ENCODE data around the gene PITX3.

PITX3 gene

DNA sequence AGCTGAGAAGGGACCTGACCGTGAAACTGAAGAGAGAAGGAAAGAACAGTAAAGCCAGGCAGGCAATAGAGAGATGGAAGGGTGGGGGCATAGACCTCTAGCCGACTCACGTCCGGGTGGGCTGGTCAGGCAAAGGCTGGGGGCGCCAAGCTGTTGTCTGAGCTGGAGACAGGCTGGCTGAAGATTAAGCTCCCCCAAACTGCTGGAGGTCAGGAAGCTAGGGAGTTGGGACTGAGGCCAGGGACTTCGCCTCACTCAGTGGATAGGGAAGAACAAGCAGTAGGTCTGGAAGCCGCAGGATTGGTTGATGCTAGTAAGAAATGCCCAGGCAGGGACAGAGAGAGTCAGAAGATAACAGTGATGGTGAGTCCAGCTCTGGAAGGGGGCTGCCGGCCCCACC is 5.3 kb downstream of the PITX3 start:
- H3K4me3 ChIP-seq (ENCODE audit: low read depth, low read length) = no peak overlapping the region
- TF ChIP-seq, protein P1, sequence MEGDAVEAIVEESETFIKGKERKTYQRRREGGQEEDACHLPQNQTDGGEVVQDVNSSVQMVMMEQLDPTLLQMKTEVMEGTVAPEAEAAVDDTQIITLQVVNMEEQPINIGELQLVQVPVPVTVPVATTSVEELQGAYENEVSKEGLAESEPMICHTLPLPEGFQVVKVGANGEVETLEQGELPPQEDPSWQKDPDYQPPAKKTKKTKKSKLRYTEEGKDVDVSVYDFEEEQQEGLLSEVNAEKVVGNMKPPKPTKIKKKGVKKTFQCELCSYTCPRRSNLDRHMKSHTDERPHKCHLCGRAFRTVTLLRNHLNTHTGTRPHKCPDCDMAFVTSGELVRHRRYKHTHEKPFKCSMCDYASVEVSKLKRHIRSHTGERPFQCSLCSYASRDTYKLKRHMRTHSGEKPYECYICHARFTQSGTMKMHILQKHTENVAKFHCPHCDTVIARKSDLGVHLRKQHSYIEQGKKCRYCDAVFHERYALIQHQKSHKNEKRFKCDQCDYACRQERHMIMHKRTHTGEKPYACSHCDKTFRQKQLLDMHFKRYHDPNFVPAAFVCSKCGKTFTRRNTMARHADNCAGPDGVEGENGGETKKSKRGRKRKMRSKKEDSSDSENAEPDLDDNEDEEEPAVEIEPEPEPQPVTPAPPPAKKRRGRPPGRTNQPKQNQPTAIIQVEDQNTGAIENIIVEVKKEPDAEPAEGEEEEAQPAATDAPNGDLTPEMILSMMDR (IDR thresholded peaks at IDR 0.05; ENCODE audit: low read depth, low read length, missing control alignments) = no peak
- DNase-seq (ENCODE audit: low read depth) = no peak

DNA sequence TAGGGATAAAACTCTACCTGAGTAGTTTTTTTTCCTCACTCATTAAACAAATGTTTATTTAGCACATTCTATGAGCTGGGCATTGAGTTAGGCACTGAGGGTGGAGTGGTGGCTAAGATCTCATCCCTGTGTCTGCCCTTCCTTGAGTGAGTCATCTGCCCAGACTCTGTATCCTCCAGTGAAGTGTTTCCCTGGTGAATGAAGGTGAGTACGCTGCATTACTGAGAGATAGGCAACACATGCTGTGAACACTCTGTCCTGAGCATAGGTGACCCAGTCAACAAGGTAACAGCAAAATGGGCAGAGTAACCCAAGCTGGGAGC is 5.8 kb downstream of the PITX3 start:
- no peak for DNase-seq (ENCODE audit: low read depth)
- TF ChIP-seq, protein P1 (IDR thresholded peaks at IDR 0.05; ENCODE audit: low read depth, low read length, missing control alignments) = no peak

DNA sequence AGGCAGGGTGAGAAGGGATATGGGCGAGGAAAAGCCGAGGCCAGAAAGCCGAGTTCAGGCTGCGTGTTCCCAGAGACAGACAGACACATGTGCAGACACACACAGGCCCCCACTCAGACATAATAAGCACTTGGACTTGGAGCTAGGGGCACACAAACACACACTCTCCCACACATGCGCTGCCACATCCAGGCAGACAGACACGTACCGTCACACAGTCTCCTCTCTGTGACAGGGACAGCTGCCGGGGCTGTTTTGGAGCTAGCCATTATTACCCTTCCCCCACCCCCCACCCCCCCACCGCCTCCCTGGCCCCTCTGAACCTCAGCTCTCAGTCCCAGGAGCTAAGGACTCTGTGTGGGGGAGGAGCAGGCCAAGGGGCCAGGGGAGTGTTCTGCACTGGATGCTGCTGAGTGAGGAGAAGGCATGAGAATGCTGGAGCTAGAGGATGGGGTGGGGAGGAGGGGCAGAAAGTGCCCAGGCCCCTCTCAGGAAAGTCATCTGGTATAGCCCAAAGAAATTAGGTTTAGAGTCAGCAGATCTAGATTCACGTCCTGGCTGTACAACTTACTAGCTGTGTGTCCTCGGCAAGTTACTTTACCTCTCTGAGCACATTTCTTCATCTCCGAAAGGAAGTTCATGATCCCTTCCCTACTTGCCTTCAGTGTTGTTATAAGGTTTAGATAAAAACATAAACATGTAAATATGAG is 6.3 kb downstream of the PITX3 start:
- no peak for DNase-seq (ENCODE audit: low read depth)
- no peak overlapping the region for H3K4me3 ChIP-seq (ENCODE audit: low read depth, low read length)
- TF ChIP-seq, protein P1 (IDR thresholded peaks at IDR 0.05; ENCODE audit: low read depth, low read length, missing control alignments) = no peak

More for the DNA sequence above, 5.8 kb downstream of the PITX3 start:
- H3K4me3 ChIP-seq (ENCODE audit: low read depth, low read length) = no peak overlapping the region

DNA sequence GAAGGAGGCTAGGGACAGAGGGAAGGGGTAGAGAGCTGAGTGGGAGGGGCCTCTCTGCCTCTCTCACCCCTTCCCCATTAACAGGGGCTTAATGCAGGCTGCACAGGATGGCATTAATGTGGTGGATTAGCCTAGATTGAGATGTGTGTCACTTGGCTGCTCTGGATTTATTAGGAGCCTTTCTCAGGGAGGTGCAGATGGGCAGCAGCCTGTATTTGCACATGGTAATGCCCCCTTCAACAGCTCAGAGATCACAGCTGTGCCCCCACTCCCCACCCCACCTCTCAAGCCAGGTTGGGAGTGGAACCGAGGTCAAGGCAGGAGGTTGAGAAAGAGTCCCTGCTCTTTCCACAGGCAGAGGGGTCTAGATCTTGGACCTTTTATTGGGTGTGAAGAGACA is 7.3 kb downstream of the PITX3 start:
- DNase-seq (ENCODE audit: low read depth) = no peak
- no peak overlapping the region for H3K4me3 ChIP-seq (ENCODE audit: low read depth, low read length)
- TF ChIP-seq, protein P1 (IDR thresholded peaks at IDR 0.05; ENCODE audit: low read depth, low read length, missing control alignments) = no peak

DNA sequence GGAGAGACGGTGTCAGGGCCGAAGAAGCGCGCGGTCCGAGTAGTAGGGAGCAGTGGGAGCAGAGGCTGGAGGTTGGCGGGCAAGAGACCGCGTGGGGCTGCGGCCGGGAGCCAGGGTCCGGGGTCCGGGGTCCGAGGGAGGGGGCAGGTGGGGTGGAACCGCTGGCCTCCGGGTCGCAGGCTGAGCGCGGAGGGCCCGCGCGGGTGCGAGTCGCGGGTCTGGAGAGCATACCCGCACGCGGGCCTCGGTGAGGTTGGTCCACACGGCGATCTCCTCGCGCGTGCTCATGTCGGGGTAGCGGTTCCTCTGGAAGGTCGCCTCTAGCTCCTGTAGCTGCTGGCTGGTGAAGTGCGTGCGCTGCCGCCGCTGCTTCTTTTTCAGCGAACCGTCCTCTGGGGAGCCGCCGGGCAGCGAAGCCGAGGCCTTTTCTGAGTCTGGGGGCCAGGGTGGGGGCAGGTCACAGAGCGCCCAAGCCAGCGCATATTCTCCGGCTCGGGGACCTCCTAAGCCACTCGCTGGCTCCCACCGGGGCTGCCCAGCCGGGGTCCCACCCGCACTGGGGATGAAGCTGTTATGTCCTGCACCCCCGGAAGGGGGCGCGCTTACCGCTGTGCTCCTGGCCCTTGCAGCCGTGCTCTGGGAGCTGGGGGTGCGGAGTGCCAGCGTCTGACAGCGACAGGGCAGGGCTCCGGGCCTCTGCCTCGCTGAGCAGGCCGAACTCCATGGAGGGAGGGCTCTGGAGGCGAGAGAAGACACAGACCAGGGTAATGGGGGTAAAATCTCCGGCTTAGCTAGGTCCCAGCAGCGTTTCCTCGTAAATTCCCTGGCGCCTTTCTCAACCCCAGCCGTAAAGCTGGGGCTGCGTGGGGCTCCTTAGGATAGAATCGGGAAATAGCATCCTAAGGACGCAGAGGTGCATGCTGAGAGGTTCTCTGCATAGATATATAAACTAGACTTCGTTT is 9.7 kb downstream of the PITX3 start:
- no peak for DNase-seq (ENCODE audit: low read depth)
- peak overlapping the region; percentile 48 for H3K4me3 ChIP-seq (ENCODE audit: low read depth, low read length)
- TF ChIP-seq, protein P1 (IDR thresholded peaks at IDR 0.05; ENCODE audit: low read depth, low read length, missing control alignments) = peak; percentile 89

DNA sequence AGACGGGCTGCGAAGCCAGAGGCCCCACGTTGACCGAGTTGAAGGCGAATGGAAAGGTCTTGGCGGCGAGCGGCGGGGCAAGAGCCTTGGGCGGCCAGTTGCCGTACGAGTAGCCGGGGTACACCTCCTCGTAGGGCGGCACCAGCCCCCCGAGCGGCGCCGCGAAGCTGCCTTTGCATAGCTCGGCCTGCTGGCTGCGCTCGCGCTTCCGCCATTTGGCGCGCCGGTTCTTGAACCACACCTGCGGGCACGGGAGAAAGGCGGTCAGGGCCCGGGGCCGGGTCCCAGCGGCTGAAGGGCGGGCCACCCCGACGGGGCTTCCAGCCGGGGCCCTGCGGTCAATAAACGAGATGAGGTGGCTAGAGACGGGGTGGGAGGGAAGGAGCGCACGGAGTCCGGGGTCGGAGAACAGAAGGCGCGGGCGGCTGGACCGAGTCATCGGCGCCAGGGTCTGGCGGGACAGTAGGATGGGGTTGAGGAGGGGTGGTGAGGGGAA is 10.4 kb downstream of the PITX3 start:
- TF ChIP-seq, protein P1 (IDR thresholded peaks at IDR 0.05; ENCODE audit: low read depth, low read length, missing control alignments) = peak; percentile 45
- H3K4me3 ChIP-seq (ENCODE audit: low read depth, low read length) = peak overlapping the region; percentile 48
- DNase-seq (ENCODE audit: low read depth) = no peak

Data from GM12864 (cell line).